ENCODE data around the gene ZFYVE26.
"Not testable (repeated sequence)": the region's sequence is repeated elsewhere in the genome, so short reads cannot be mapped to it uniquely, and the experiment has no call there.

ZFYVE26 gene

GRCh38 chr14:67816326-67817002 lies at the start of gene ZFYVE26:
Gene ZFYVE26, minus strand, starts transcription at chr14:67816590. Its CDS starts 627 bp downstream, at chr14:67815963.
- DNase-seq (ENCODE audit: low read depth in 1 of 2, low spot score in 1 of 2), result peak; percentile 67 to 89

GRCh38 chr14:67863223-67863622 lies 46.8 kb upstream of the ZFYVE26 start:
- no peak for DNase-seq (ENCODE audit: low read depth in 1 of 2, low spot score in 1 of 2)

DNA sequence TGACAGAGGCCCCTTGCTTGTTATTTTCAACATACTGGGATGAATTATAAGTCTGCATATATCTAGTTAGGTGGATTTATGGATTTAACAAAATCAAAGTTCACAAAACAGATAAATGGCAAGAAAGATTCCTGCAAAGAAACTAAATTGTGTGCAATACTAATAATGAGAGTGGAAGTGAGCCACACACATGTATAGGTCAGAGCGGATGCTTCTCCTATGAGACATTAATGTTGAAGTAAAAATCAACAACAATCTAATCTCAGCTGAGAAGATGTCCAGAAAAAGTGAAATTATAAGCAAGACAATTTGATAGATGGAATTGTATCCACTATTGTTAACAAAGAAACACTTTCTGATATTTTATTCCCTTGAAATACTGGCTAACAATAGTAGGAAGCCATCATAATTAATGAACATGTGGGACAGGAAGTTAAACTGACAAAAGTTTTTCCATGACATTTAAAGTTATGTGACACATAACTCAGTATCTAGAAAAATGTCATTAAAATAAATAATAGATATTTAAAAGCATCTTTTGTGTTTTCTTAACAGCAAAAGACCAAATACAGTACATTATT lies 42.9 kb upstream of the ZFYVE26 start:
- DNase-seq (ENCODE audit: low read depth in 1 of 2, low spot score in 1 of 2), result no peak

- no peak for DNase-seq (ENCODE audit: low read depth in 1 of 2, low spot score in 1 of 2)
These were observed 41.5 kb upstream of the ZFYVE26 start for GRCh38 chr14:67857778-67858350.

GRCh38 chr14:67856827-67857226 lies 40.4 kb upstream of the ZFYVE26 start:
- no peak for DNase-seq (ENCODE audit: low read depth in 1 of 2, low spot score in 1 of 2)

- no peak for DNase-seq (ENCODE audit: low read depth in 1 of 2, low spot score in 1 of 2)
These were observed 37.3 kb upstream of the ZFYVE26 start for GRCh38 chr14:67853715-67854114.

DNA sequence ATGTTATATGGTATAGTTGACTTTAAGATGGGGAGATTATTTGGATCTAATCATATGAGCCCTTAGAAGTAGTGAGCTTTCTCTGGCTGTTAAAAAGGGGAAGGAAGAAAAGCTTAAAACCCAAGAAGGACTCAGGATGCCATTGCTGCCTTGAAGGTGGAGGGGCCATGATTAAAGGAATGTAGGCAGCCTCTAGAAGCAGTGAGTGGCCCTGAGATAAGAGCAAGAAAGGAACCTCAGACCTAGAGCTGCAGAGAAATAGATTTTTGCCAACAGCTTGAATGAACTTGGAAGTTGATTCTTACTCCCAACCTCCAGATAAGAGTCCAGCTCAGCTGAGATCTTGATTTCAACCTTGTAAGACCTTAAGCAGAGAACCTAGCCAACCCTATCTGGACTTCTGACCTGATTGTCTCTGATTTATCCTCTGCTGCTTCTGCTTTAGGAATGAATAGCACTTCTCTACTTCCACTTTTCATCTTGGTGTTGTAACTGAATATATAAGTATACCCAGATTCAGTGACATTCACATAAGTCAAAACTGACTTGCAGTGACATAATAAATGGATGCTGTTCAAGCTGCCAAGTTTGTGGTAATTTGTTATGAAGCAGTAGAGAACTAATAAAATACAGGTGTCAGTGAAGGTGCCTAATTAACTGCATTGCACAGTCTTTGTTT lies 36.7 kb upstream of the ZFYVE26 start:
- DNase-seq (ENCODE audit: low read depth in 1 of 2, low spot score in 1 of 2), result no peak

GRCh38 chr14:67851785-67852410 lies 35.5 kb upstream of the ZFYVE26 start:
- no peak for DNase-seq (ENCODE audit: low read depth in 1 of 2, low spot score in 1 of 2)

GRCh38 chr14:67850066-67850830 lies 33.9 kb upstream of the ZFYVE26 start:
- DNase-seq (ENCODE audit: low read depth in 1 of 2, low spot score in 1 of 2), result no peak

DNA sequence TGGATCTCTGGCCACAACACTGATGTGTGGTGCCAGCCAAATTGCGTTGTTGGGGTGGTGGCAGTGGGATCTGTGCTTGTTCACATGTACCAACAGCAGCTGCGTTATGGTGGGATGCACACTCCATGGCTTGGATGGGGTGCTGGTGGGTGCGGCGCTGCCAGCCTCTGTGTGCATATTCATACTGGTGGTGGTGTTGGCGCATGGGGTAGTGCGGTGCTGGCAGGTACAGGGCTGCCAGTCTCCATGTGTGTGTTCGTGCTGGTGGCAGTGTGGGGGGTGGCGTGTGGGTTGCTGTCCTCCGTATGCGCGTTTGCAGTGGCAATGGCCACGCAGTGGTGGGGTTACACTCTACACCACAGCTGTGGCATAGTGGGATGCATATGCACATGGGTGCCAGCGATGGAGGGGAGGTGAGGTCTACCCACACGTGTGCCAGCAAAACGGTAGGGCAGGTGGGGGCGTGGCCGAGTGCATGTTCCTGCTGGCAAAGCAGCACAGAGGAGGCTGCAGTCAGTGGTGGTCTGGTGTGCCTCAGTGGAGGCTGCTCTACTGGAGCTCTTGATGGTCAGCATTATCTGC lies 29.7 kb upstream of the ZFYVE26 start:
- DNase-seq (ENCODE audit: low read depth in 1 of 2, low spot score in 1 of 2), result no peak

DNA sequence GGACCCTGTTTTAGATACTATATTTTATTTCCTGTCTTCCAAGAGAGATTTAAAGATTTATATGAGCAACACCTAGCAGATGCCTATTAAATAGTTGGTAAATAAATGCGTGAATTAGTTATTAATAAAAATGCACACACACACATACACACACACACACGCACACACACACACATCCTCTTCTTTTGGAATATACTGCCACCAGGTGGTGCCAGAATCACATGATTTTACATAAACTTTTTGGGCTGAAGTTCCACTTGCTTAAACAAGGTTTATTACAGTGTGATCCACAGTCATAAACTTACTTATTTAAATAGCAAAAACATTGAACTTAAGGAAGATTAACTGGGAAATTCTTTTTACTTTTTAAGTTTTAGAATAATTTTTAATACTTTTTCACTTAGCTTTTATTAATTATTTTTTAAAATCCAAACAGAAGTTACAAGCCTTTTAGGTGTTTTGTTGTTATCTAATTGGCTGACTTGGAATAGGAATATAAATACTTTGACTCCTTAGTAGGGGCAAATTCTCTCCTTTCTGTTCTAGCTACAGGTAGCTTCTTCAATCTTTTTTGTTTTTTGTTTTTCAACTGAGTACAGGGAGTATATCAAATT lies 20.7 kb upstream of the ZFYVE26 start:
- peak in 1 of 2 donors; percentile 33 for DNase-seq (ENCODE audit: low read depth in 1 of 2, low spot score in 1 of 2)

DNA sequence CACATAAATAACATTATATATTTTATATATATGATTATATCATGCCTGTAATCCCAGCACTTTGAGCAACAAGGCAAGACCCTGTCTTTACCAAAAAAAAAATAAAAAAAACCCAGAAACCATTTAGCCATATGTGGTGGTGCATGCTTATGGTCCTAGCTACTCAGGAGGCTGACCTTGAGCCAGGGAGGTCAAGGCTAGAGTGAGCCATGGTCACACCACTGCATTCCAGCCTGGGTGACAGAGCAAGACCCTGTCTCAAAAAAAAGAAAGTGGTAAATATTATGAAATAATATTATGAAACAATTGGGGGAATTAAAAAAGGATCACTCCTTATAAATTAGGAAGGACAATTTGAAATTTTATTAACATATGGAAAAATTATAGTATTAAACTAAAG lies 19.2 kb upstream of the ZFYVE26 start:
- no peak for DNase-seq (ENCODE audit: low read depth in 1 of 2, low spot score in 1 of 2)

GRCh38 chr14:67833403-67833802 lies 17.0 kb upstream of the ZFYVE26 start:
- no peak for DNase-seq (ENCODE audit: low read depth in 1 of 2, low spot score in 1 of 2)

GRCh38 chr14:67831113-67831512 lies 14.7 kb upstream of the ZFYVE26 start:
- DNase-seq (ENCODE audit: low read depth in 1 of 2, low spot score in 1 of 2), result no peak

GRCh38 chr14:67821121-67821520 lies 4.7 kb upstream of the ZFYVE26 start:
- DNase-seq (ENCODE audit: low read depth in 1 of 2, low spot score in 1 of 2), result no peak

- DNase-seq (ENCODE audit: low read depth in 1 of 2, low spot score in 1 of 2), result no peak
These were observed 4.1 kb upstream of the ZFYVE26 start for GRCh38 chr14:67820428-67820971.

- peak; percentile 76 to 88 for DNase-seq (ENCODE audit: low read depth in 1 of 2, low spot score in 1 of 2)
These were observed 3.4 kb upstream of the ZFYVE26 start, which contains the start of gene RAD51B for GRCh38 chr14:67819563-67820421. Gene RAD51B, plus strand, starts transcription at chr14:67819779.

DNA sequence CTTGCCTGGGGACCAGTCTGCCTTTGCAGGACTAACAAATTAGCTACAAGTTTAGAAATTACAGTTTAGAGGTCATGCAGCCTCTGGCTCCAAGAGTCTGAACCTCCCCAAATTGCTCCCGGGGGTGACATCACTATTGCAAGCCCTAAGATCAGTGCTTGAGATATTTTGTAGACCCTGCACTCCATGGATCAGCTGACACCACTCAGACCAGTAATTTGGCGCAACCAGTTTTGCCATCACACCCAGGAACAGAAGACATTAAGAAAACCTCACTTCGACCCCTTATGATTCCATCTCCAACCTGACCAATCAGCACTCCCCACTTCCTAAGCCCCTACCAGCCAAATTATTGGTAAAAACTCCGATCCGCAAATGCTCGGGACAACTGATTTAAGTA lies 2.1 kb upstream of the ZFYVE26 start:
- not testable (repeated sequence) for DNase-seq (ENCODE audit: low read depth in 1 of 2, low spot score in 1 of 2)

Measured in activated CD4-positive, alpha-beta T cell treated with anti-CD3 and anti-CD28 coated beads, Interleukin-2, amount 50 U/mL, for 24 hours (primary cell).